GM21717 (cell line): ENCODE measurements around the gene DPH3.
A peak's percentile ranks its signal among the peaks of the same experiment; 100 is the strongest.
"Not testable (repeated sequence)": the region's sequence is repeated elsewhere in the genome, so short reads cannot be mapped to it uniquely, and the experiment has no call there.

ENCODE experiments used
- ATAC-seq: cut with Tn5 transposase; IDR thresholded peaks from one replicate; pipeline ENCODE4 v1.9.1; 2021; ENCODE audit warnings: mild to moderate bottlenecking, moderate library complexity; ENCODE audit not compliant: unreplicated experiment

The DPH3 gene

GRCh38 chr3:16264708-16265454 lies at the start of gene DPH3, which contains the start of gene OXNAD1:
Gene DPH3 (minus strand): TSS chr3:16264943. CDS start chr3:16264876, 67 bp downstream.
Gene OXNAD1 (plus strand): TSS chr3:16265212. CDS start chr3:16270953, 5,741 bp downstream.
- peak; percentile 98 for ATAC-seq

- ATAC-seq = no peak
These were observed 49.3 kb upstream of the DPH3 start for GRCh38 chr3:16313886-16314645.

GRCh38 chr3:16311960-16312451 lies 47.3 kb upstream of the DPH3 start:
- ATAC-seq = no peak

- not testable (repeated sequence) for ATAC-seq
These were observed 45.7 kb upstream of the DPH3 start for GRCh38 chr3:16310486-16310885.

GRCh38 chr3:16309558-16309957 lies 44.8 kb upstream of the DPH3 start:
- ATAC-seq = peak; percentile 91

GRCh38 chr3:16308727-16309126 lies 44.0 kb upstream of the DPH3 start:
- no peak for ATAC-seq

GRCh38 chr3:16307832-16308531 lies 43.2 kb upstream of the DPH3 start:
- no peak for ATAC-seq

GRCh38 chr3:16305111-16305541 lies 40.4 kb upstream of the DPH3 start:
- ATAC-seq = no peak

- no peak for ATAC-seq
These were observed 39.6 kb upstream of the DPH3 start for GRCh38 chr3:16304061-16305010.

- ATAC-seq = no peak
These were observed 38.4 kb upstream of the DPH3 start for GRCh38 chr3:16303037-16303575.

- ATAC-seq = no peak
These were observed 37.4 kb upstream of the DPH3 start for GRCh38 chr3:16302082-16302631.

- no peak for ATAC-seq
These were observed 36.8 kb upstream of the DPH3 start for GRCh38 chr3:16301507-16301906.

- ATAC-seq = no peak
These were observed 36.2 kb upstream of the DPH3 start for GRCh38 chr3:16300881-16301359.

GRCh38 chr3:16300307-16300706 lies 35.6 kb upstream of the DPH3 start:
- peak; percentile 46 for ATAC-seq

GRCh38 chr3:16299746-16300145 lies 35.0 kb upstream of the DPH3 start:
- ATAC-seq = no peak

GRCh38 chr3:16298891-16299290 lies 34.1 kb upstream of the DPH3 start:
- no peak for ATAC-seq

GRCh38 chr3:16297997-16298885 lies 33.5 kb upstream of the DPH3 start:
- ATAC-seq = no peak

- no peak for ATAC-seq
These were observed 30.7 kb upstream of the DPH3 start for GRCh38 chr3:16295298-16295890.
